T-helper 2 cell treated with Interferon-gamma antibody and Interleukin-4, amounts not matched to agents 100 ng/mL and 5 ng/mL, for 36 hours (primary cell): ENCODE measurements around the gene AMER3. TPM values are rescaled to one million over a fixed set of nuclear protein-coding genes. Genes with fewer than 3 reads are reported as not detected.
"Not testable (repeated sequence)": the region's sequence is repeated elsewhere in the genome, so short reads cannot be mapped to it uniquely, and the experiment has no call there.

Experiments
- intact Hi-C: fragments of 100-400 bp; cut with micrococcal nuclease; formaldehyde crosslinking; loops from one replicate; pipeline ENCODE4 v1.15.1; 2023
- total RNA-seq: library from RNA; stranded (reverse); gene quantifications from 2 replicates; pipeline ENCODE4 v1.2.3, GENCODE V29; 2022

AMER3 gene
- total RNA-seq = not detected in 2 replicates

DNA sequence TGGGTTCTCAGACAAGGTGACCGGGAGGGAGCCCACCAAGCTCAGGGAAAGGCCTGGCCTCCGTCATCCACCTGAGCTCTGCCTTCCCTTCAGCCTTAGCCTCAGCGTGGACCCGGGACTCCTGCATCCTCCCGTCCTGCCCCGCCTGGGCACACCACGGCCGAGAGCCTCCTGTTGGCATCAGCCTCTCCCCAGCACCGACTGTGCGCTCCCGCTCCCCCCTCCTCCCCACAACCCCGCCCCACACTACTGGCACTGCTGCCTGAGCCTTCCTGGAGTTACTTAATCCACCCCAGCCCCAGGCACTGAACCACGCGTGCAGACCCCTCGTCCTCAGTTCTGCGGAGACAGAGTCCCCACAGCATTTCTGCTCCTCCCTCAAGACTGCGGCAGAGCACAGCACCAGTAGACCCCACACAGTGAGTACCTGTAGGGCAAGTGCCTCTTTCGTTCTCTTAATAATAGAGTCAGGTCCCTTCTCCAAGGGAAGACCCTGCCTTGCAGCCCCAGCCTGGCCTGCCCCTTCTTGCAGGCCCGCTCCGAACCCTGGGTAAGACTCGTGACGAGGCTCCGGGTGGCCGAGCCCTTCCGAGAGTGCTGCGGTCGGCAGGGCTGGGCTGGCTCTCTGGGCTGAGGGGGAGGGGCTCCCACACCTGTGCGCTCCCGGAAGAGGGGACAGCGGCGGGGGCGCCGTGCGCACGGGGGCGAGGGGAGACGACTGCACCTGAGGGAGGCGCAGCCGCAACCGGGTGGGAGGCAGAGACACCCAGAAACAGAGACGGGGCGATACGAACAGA is at the start of gene AMER3:
Gene AMER3 (plus strand): TSS at position 285 of the 797 bp plus-strand sequence. CDS start 6,533 bp downstream, outside the sequence.
- intact Hi-C loops = no loop called here

GRCh38 chr2:130714795-130715194 is 40.5 kb upstream of the AMER3 start:
- intact Hi-C loops = not testable (repeated sequence)

DNA sequence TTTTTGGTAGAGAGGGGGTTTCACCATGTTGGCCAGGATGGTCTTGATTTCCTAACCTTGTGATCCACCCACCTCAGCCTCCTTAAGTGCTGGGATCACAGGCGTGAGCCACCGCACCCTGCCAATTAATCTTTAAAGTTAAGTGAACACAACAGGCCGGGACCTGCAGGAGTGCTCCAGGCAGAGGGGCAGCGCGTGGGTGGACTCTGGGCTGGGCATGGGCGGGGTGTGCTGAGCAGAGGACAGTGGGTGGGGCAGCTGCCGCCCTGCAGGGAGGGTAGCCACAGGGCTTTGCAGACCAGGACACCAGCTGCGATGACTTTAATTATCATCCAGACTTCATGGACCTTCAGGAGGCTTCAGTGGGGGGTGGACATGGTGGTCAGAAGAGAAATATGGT is 35.3 kb upstream of the AMER3 start:
- intact Hi-C loops = no loop called here

GRCh38 chr2:130720528-130720927 is 34.8 kb upstream of the AMER3 start:
- intact Hi-C loops = no loop called here

GRCh38 chr2:130724455-130724854 is 30.9 kb upstream of the AMER3 start:
- intact Hi-C loops = no loop called here

GRCh38 chr2:130726614-130727180 is 28.6 kb upstream of the AMER3 start:
- intact Hi-C loops = loop anchor here (1.0 to 5.0 kb wide), 4 partner anchors 71 to 801 kb away; partner anchors contain the start of genes CCDC74A, FAM168B and IMP4

- intact Hi-C loops = loop anchor here (1.0 to 5.0 kb wide), 4 partner anchors 70 to 800 kb away; partner anchors contain the start of genes CCDC74A, FAM168B and IMP4
Observed at GRCh38 chr2:130727286-130727924, 27.9 kb upstream of the AMER3 start.

GRCh38 chr2:130728007-130728454 is 27.3 kb upstream of the AMER3 start:
- intact Hi-C loops = loop anchor here (5.0 kb wide), 2 partner anchors 364 to 799 kb away; partner anchors contain the start of genes CCDC74A and FAM168B

- intact Hi-C loops = loop anchor here (5.0 kb wide), 2 partner anchors 364 to 799 kb away; partner anchors contain the start of genes CCDC74A and FAM168B
Observed at GRCh38 chr2:130728549-130729316, 26.6 kb upstream of the AMER3 start, which contains the start of gene GPR148. Gene GPR148, plus strand, starts transcription at chr2:130729070. Its CDS starts 82 bp downstream, at chr2:130729152.

GRCh38 chr2:130729322-130730299 is 25.7 kb upstream of the AMER3 start:
- intact Hi-C loops = loop anchor here (5.0 kb wide), 2 partner anchors 363 to 798 kb away; partner anchors contain the start of genes CCDC74A and FAM168B

- intact Hi-C loops = not testable (repeated sequence)
Observed at GRCh38 chr2:130732257-130732656, 23.1 kb upstream of the AMER3 start.

GRCh38 chr2:130735200-130735599 is 20.1 kb upstream of the AMER3 start:
- intact Hi-C loops = no loop called here

GRCh38 chr2:130736487-130736886 is 18.9 kb upstream of the AMER3 start:
- intact Hi-C loops = no loop called here

- intact Hi-C loops = no loop called here
Observed at GRCh38 chr2:130737592-130737991, 17.7 kb upstream of the AMER3 start.

DNA sequence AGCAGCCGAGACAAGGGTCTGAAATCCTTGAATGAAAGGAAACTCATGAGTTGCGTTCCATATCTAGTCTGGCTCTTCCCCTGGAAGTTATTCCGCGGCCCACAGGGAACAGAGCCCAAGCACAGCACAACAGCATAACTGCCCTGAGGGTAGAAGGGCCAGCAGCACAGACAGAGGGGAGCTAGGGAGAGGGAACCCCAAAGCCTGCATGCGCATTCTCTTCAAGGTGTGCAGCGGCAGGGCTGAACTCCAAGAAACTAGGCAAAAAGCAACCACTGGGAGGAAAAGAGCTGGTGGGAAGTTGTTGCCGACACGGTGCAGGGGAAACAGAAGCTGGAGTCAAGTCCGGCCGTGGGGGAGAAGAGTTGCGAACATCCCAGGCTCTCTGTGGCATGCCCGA is 14.7 kb upstream of the AMER3 start:
- intact Hi-C loops = no loop called here

DNA sequence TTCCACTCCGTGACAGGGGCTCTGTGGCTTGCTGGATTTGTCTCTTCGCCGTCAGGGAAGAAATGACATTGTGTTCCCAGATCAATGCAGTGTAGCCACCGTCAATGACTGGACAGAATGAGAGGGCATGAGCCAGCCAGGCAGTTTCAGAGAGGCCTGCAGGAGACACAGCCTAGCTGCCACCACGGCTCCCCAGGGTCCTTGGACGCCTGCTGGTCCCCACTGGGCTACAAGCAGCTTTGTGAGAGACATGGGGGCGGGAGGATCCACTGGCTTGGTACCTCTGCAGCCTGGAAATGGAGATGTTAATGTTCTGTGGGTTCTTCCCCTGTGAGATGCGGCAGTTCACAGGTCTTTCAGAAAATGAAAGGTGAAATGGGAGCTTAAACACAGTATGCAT is 12.1 kb upstream of the AMER3 start:
- intact Hi-C loops = no loop called here

GRCh38 chr2:130744287-130745117 is 10.8 kb upstream of the AMER3 start:
- intact Hi-C loops = no loop called here

DNA sequence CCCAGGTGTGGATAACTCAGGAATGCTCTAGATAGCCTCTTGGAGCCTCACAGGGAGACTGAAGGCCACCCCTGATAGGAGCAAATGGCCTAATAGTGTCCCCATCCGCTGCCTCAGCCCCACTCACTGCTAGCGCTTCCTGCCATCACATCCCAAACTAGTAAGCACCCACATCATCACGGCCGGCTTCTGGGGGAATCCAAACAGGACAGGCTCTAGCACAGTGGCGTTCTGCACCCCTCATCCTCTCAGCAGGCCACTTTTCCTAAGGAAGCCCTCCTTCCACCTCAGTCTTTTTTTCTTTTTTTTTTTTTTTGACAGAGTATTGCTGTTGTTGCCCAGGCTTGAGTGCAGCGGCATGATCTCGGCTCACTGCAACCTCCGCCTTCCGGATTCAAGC is 6.3 kb upstream of the AMER3 start:
- intact Hi-C loops = no loop called here

DNA sequence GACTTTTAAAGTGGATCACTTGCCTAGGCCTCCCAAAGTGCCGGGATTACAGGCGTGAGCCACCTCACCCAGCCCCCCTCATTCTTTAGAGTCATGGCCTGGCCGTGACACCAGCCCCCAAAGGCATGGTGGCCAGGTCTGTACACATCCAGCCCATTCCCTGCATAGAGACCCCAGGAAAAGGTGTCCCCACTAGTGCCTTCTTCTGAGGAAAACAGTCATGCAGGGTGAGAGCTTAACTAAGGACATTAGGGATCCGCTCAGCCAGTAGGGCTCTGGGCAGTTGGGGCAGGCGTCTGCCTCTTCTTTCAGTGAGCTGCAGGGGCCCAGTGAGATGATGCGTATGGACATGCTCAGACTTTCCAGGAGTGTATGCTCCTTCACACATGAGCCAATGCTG is 5.7 kb upstream of the AMER3 start:
- intact Hi-C loops = no loop called here
